Occipital lobe (tissue), 2 donors: Measurements from ENCODE around the gene NUP85. TPM values are rescaled to one million over a fixed set of nuclear protein-coding genes. Genes with fewer than 3 reads are reported as not detected.
"Not testable (repeated sequence)": the region's sequence is repeated elsewhere in the genome, so short reads cannot be mapped to it uniquely, and the experiment has no call there.

Experiments used
- DNase-seq: peaks from one replicate; lab custom pipeline; 2025; lab: John Stamatoyannopoulos, UW
- total RNA-seq: library from RNA; depleted of rRNA; stranded (reverse); fragments of >200 nt; gene quantifications from one replicate; pipeline ENCODE4 v1.2.3, GENCODE V29; 2014

Gene NUP85, protein sequence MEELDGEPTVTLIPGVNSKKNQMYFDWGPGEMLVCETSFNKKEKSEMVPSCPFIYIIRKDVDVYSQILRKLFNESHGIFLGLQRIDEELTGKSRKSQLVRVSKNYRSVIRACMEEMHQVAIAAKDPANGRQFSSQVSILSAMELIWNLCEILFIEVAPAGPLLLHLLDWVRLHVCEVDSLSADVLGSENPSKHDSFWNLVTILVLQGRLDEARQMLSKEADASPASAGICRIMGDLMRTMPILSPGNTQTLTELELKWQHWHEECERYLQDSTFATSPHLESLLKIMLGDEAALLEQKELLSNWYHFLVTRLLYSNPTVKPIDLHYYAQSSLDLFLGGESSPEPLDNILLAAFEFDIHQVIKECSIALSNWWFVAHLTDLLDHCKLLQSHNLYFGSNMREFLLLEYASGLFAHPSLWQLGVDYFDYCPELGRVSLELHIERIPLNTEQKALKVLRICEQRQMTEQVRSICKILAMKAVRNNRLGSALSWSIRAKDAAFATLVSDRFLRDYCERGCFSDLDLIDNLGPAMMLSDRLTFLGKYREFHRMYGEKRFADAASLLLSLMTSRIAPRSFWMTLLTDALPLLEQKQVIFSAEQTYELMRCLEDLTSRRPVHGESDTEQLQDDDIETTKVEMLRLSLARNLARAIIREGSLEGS
- total RNA-seq, result 25.1 TPM

DNA sequence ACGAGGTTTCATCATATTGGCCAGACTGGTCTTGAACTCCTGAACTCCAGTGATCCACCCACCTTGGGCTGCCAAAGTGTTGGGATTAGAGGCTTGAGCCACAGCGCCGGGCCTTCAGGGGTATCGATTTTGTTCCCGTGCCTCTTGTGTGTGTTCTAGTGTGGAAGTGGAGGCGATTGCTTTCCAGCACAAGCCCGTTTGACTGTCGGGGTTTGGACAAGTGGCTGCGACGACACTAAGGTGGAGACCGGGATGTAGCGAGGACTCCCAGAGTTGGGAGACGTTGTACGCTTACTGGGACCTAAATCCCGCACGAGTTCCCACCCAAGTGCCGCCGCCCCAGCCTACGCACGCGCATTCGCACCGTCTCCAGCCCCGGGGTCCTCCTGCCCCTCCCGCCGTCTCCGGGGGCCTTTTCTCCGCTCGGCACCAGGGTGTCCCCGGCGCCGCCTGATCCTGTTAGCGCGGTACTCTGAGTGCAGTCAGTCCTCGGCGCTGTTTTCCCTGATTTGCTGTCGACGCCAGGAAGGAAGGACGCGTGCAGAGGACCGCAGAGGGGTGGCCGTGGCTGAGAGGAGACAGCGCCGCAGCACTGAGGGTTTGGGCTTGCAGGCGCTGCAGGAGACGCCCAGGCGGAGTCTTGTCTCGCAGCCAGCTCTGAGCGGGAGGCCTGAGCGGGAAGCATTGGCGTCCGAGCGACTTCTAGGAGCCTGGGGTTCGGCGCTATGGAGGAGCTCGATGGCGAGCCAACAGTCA lies at the start of gene NUP85:
Gene NUP85 (plus strand): TSS at position 643 of the 756 bp plus-strand sequence. CDS start 83 bp downstream, at position 726.
- peak; percentile 89 for DNase-seq

DNA sequence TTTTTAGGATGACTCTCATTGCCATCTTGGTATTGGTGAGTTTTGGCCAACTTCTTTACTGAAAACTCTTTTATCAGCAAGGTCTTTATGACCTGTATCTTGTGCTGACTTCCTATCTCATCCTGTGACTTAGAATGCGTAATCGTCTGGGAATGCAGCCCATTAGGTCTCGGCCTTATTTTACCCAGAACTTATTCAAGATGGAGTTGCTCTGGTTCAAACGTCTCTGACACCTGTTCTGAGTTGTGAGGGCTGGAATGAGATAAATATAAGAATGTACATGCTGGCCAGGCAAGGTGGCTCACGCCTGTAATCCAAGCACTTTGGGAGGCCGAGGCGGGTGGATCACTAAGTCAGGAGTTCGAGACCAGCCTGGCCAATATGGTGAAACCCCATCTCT lies 47.0 kb upstream of the NUP85 start:
- not testable (repeated sequence) for DNase-seq

DNA sequence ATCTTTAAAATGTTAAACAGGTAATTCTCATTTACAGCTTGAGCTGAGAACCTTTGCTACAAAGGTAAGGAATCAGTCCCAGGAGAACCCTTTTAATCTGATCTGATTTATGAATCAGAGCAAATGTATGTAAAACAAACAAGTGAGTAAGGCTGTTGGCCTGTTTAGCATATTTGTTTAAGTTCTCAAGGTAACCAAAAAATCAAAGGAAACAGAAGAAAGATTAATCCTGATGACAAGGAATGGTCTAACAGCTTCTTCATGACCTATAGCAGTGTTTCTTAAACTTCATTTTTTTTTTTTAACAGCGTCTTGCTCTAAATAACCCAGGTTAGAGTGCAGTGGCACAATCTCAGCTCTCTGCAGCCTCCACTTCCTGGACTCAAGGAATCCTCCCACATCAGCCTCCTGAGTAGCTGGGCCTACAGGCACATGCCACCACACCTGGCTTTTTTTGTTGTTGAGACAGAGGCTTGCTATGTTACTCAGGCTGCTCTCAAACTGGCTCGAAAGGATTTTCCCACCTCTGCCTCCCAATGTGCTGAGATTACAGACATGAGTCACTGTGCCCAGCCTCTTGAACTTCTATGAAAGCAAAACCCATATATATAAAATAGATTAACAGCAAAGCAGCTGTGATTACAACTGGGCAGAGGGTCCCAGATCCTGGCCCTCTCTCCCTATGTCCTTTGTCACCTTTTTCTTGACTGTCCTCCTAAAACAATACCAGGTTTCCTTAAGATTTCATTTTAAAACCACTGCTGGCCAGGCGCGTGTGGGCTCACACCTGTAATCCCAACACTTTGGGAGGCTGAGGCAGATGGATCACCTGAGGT lies 46.1 kb upstream of the NUP85 start:
- no peak for DNase-seq

DNA sequence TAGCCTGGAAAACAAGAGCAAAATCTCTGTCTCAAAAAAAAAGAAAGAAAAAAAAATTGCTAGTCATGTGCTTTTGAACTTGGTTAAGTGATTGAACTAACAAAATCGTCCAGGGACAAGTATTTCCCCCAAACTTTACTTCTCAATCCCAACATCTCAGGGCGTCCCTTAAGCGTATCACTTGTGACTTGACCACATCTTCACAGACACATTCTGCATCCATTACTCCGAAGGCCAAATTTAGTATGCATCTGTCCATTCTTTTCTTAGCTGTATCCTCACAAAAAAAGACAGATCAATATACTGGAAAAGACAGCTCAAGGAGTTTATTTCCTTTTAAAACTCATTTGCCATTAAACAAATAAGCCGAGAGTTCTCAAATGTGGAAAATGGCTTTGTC lies 45.3 kb upstream of the NUP85 start:
- DNase-seq, result no peak

DNA sequence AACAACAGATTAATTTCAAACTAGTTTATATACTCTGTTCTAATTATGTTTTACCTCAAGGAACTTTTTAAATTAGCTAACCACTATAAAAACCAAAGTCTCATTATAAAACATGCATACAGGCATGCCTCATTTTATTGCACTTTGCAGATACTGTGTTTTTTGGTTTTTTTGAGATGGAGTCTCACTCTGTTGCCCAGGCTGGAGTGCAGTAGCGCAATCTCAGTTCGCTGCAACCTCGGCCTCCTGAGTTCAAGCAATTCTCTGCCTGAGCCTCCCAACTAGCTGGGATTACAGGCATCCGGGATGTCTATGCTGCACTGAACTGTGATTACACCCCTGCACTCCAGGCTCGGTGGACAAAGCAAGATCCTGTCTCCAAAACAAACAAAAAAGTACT lies 42.4 kb upstream of the NUP85 start:
- DNase-seq, result no peak

DNA sequence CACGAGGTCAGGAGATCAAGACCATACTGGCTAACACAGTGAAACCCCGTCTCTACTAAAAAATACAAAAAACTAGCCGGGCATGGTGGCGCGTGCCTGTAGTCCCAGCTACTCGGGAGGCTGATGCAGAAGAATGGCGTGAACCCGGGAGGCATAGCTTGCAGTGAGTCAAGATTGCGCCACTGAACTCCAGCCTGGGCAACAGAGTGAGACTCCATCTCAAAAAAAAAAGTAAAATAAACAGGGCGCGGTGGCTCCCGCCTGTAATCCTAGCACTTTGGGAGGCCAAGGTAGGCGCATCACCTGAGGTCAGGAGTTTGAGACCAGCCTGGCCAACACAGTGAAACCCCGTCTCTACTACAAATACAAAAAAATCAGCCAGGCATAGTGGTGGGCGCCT lies 40.9 kb upstream of the NUP85 start:
- not testable (repeated sequence) for DNase-seq

DNA sequence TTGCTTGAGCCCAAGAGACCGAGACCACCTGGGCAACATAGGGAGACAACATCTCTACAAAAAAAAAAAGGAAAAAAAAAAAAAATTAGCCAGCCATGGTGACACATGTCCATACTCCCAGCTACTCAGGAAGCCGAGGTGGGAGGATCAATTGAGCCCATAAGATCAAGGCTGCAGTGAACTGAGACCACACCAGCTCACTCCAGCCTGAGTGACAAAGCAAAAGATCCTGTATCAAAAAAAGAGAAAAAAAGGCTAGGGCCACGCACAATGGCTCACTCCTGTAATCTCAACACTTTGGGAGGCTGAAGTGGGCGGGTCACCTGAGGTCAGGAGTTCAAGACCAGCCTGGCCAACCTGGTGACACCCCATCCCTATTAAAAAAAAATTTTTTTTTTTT lies 36.5 kb upstream of the NUP85 start:
- DNase-seq, result no peak

DNA sequence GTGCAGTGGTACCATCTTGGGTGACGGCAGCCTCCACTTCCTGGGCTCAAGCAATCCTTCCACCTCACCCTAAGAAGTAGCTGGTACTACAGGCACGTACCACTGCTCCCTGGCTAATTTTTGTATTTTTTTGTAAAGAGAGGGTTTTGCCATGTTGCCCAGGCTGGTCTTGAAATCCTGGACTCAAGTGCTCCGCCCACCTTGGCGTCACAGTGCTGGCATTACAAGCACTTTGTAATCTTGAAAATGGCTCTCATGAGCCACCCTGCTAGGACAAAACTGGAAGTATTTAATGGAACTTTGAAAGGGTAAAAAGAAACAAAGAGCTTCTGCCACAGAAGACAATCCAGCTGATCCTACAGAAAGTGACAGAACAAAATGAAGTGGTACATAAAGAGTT lies 32.0 kb upstream of the NUP85 start:
- DNase-seq, result no peak

DNA sequence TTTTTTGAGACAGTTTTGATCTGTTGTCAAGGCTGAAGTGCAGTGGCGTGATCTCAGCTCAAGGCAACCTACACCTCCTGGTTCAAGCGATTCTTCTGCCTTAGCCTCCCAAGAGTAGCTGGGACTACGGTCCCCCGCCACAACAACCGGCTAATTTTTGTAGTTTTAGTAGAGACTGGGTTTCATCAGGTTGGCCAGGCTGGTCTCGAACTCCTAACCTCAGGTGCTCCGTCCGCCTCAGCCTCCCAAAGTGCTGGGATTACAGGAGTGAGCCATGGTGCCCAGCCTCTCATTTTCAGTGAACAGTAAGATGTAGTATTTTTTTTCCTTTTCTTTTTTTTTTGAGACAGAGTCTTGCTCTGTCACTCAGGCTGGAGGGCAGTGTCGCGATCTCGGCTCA lies 30.5 kb upstream of the NUP85 start:
- DNase-seq, result no peak

DNA sequence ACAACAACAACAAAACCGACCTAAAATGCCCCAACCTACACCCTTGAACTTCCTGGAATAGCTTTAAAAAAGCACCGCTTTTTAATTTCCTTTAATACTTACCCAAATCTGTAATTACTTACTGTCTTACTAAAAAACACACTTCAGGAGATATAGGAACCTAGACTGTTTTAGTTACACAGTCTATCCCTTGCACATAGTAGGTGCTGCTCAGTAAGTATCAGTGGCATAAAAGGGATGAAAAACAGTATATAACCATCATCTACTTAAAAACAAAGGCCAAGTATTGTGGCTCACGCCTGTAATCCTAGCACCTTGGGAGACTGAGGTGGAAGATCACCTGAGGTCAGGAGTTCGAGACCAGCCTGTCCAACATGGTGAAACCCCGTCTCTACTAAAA lies 28.9 kb upstream of the NUP85 start:
- no peak for DNase-seq

DNA sequence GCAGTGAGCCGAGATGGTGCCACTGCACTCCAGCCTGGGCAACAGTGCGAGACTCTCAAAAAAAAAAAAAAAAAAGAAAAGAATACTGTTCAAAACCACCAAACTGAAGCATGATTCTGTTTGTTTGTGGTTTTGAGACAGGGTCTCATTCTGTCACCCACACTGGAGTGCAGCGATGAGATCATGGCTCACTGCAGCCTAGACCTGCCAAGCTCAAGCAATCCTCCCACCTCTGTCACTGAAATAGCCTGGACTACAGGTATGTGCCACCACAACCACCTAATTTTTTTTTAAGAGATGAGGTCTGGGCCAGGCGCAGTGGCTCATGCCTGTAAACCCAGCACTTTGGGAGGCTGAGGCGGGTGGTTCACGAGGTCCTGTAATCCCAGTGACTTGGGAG lies 27.0 kb upstream of the NUP85 start:
- DNase-seq, result no peak

DNA sequence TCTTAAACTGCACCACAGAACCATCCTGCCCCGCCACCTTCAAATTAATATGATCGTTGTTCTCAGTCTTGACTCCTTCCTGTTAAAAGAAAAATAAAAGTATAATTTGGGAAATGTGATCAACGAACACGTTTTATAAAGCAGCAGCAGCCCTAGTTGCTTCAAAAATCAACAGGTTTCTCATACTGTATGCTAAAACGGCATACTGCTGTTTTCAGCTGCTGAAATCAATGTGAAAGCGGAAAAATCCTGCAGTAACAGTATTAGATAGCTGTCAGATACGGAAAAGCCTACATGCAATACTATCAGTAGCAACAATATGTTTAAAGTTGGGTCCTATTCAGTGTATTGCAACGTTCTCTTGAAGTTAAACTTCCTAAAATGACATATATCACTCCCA lies 24.4 kb upstream of the NUP85 start:
- DNase-seq, result no peak

DNA sequence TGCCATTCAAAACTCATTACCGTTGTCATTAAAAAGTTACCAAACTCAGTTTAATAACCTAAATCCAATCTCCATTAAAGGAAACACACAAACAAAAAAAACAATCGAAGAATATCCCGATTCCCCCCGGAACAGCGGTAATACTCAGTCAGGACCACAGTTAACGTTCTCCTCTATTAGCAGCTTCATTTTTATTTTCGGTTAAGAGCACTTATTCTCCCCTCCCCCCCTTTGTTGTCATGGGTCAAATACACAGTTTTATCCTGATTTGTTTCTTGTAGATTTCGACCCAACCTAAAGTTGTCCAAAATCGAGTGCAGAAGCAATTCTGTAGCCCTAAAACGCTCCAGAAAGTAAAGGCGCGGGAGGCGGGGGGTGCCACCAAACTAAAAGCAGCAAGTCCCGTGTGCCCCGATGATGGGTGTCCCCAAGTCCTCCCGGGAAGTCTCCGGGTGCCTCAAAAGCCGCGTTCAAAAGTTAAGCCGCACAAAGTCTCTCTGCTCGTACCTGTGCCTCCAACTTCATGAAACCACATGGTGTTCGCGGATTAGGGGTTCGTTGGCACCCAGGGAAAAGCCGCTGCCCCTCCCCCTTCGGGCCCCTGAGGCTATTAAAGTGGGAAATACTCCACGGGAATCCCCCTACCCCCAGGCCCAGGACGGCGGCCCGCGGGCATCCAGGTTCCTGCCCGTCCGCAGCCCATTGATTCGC lies 23.7 kb upstream of the NUP85 start:
- DNase-seq, result no peak

DNA sequence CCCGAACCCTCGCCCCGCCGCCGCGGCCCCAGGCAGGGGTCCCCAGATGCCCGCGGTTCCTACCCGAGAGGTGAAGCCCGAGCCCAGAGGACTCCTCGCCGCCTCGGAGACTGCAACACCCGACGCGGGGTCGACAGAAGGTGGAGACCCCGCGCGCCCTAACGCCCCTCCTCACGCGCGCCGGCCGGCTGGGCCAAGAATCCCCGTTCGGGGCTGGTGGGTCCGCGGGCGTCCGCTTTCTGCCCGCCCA lies 23.2 kb upstream of the NUP85 start:
- DNase-seq, result no peak

DNA sequence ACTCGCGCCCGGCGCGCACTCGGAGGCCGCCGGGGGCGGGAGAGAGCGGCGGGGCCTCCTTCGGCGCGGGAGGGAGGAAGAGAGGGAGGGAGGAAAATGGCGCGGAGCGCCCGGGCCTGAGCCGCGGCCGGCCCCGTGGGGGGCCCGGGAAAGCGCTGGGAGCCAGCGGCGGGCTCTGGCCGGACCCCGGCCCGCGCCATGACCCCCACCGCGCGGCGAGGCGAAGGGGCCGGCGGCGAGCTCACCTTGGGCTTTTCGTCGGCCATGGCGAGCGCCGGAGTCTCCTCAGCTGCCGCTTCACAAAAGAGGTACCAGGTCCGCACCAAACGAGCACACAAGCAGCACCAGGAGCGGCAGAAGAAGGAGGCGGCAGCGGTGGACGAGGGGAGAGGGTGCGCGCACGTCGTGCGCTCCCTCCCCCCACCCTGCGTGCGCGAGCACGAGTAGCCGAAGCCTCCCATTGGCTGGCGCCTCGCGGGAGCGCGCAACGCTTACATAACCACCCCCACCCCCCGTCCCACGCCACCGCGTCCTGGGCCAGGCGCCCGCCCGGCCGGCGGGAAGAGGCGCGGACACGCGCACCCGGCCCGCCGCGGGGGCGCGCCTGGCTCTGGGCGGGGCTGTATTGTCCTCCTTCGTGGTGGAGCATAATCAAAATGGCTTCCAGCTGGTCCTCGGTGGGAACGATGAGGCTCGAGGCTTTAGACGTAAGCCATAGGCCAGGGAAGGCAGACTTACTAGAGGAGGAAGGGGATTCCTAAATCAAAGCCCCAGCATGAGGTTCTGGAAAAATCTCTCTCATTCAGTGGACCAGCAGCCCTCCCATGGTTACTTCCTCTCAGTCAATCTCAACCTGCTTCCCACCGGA lies 22.7 kb upstream of the NUP85 start, which contains the start of gene SUMO2:
Gene SUMO2 (minus strand): TSS at position 391 of the 868 bp plus-strand sequence. CDS start 125 bp downstream, at position 266.
- DNase-seq, result peak; percentile 84

DNA sequence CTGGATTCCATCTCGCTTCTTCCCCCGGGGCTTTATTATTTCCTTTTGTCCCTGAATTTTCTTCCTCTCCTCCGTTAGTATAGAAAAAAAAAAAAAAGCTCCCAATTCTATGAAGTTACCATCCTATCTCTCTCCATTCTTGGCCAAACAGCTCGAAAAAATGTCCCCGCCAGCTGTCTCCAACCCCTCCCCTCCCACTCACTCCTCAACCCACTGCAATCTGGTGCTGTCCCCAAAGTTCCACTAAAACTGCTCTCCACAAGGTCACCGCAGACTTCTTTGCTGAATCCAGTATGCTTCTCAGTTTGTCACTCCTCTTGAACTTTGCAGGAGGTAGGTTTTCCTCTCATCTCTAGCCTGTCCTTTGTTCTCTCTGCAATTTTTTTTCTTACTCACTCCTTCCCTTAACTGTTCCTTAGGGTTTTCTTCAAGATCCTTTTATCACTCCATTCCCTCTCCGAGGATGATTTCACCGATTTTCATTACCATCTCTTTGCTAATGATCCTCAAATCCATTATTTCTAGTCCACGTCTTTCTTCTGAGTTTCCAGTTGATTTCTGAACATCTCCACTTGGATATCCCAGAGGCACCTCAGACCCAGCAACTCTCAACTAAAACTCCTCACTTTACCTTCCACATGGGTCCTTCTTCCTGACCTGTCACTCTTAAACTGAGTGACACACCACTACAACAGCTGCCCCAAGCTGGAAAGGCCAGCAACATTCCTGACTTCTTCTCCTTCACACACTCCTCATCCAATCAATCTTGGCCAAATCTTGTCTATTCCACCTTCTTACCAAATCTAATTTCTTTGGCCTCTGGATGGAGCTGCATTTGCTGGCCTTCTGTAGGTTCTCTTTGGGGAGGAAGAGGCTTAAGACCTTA lies 21.2 kb upstream of the NUP85 start:
- peak; percentile 7 for DNase-seq

DNA sequence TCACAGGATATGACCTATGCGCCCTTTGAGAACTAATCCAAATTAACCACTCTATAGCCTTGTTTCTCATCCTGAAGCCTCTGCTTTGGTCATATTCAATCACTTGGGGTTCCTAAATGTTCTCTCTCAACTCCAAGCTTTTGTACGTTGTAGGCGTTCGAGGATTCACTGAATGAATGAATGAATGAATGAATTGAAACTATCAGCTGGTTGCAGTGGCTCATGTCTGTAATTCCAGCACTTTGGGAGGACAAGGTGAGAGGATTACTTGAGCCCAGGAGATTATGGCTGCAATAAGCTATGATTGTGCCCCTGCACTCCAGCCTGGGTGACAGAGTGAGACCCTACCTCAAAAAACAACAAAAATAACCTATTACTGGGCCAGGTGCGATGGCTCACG lies 16.9 kb upstream of the NUP85 start:
- no peak for DNase-seq

DNA sequence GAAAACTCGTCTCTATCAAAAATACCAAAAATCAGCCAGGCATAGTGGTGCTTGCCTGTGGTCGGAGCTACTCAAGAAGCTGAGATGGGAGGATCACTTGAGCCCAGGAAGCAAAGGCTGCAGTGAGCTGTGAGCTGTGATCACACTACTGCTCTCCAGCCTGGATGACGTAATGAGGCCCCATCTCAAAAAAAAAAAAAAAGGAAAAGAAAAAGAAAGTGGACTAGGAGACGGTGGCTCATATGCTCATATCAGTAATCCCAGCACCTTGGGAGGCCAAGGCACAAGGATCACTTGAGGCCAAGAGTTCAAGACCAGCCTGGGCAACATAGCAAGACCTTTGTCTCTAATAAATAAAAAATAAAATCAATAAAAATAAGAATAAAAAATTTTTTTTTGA lies 13.9 kb upstream of the NUP85 start:
- DNase-seq, result no peak

DNA sequence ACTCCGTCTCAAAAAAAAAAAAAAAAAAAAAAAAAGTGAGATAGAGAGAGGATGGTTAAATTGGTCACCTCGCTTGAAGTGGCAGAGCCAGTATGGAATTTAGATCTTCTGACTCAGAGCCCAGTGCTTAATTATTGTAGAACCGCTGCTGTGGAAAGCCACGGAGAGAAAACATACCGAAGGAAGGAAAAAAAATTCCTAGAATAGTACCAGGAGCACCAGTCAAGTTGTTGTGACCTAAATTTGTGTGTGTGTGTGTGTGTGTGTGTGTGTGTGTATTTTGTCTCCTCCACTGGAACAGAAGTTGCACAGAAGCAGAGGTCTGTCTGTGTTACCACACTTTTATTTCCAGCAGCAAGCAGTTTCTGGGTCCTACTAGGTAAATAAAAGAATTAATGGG lies 10.6 kb upstream of the NUP85 start:
- no peak for DNase-seq
